Psoas muscle (tissue), 8 donors: ENCODE results near the gene NRBP1. TPM values are rescaled to one million over a fixed set of nuclear protein-coding genes. Genes with fewer than 3 reads are reported as not detected.
A peak's percentile ranks its signal among the peaks of the same experiment; 100 is the strongest.

ENCODE experiments used
- ATAC-seq, 4 donors: fragments of 200-7000 bp; cut with Tn5 transposase; one replicate each; pipeline ENCODE4 v1.9.1; 2020; ENCODE audit warnings: moderate library complexity in 3 of 4, mild to moderate bottlenecking in 2 of 4
- DNase-seq, 2 donors: peaks; one replicate each; pipeline ENCODE4 v3.0.0-alpha.2; 2020
- H3K27ac ChIP-seq: fragments of 200-600 bp; one replicate; pipeline ENCODE4 v1.8.0; 2022
- H3K27me3 ChIP-seq, 3 donors: fragments of 200-600 bp in 1 of 3; one replicate each; pipeline versions ENCODE4 v1.6.1 to v1.8.0; 2013 to 2022; ENCODE audit warnings: low read length in 2 of 3, mild to moderate bottlenecking in 2 of 3, moderate library complexity in 1 of 3; ENCODE audit not compliant: insufficient read depth in 3 of 3
- H3K36me3 ChIP-seq, 2 donors: fragments of 200-600 bp in 1 of 2; one replicate each; pipeline versions ENCODE4 v1.6.1 to v1.8.0; 2013 to 2022; ENCODE audit warnings: low read depth in 1 of 2, mild to moderate bottlenecking in 1 of 2, moderate library complexity in 1 of 2; ENCODE audit not compliant: insufficient read depth in 1 of 2
- H3K4me1 ChIP-seq: fragments of 200-600 bp; one replicate; pipeline ENCODE4 v1.8.0; 2022
- H3K4me3 ChIP-seq: fragments of 200-600 bp; one replicate; pipeline ENCODE4 v1.8.0; 2022; ENCODE audit warnings: mild to moderate bottlenecking
- H3K9me3 ChIP-seq: fragments of 200-600 bp; one replicate; pipeline ENCODE4 v1.8.0; 2022
- CTCF ChIP-seq: fragments of 200-600 bp; IDR thresholded peaks from one replicate; pipeline ENCODE4 v1.8.0; 2022; ENCODE audit warnings: antibody characterized with exemption
- WGBS, 3 donors: extraction: QIAGEN DNeasy Blood & Tissue Kit; methylation state at CpG; one replicate each; pipeline versions ENCODE4 v1.1.6 to v1.1.7; 2013; 5-methylcytosine and 5-hydroxymethylcytosine counted together
- intact Hi-C, 2 donors: fragments of 100-400 bp; cut with DNase I; formaldehyde crosslinking; loops; one replicate each; pipeline versions ENCODE4 v1.11.0 to v1.14.2; 2022
- polyA plus RNA-seq, 3 donors: library from polyadenylated mRNA; stranded (reverse); fragments of 200-250 nt; gene quantifications; one replicate each; pipeline ENCODE4 v1.2.3, GENCODE V29; 2013
- total RNA-seq, 4 donors: library from RNA; stranded (reverse); fragmentation: NEBNext Ultra II Directional in 2 of 4; extraction: Animal tissue kit (Norgen Biotek cat#: 25700) in 2 of 4; gene quantifications; one replicate each; pipeline versions ENCODE4 v1.2.1 to v1.2.4, GENCODE V29; 2021 to 2023
- donor health status: healthy with polysubstance abuse.
- donor health status: DM: no; HTN: no; CAD: no; lungs with moderate emphysema.
- donor health status: Bipolar disorder and iron deficiency.
- donor health status: healthy.
- donor health status: DM: yes; HTN: yes; CAD: no.
- donor health status: DM: no; HTN: no; CAD: no.
- donor health status: DM: no; HTN: no; CAD: no.
- donor health status: DM: yes; HTN: yes; CAD: no.

NRBP1 gene
- total and polyA plus RNA-seq, 7 donors, result 83.8 to 238 (median 120) TPM

DNA sequence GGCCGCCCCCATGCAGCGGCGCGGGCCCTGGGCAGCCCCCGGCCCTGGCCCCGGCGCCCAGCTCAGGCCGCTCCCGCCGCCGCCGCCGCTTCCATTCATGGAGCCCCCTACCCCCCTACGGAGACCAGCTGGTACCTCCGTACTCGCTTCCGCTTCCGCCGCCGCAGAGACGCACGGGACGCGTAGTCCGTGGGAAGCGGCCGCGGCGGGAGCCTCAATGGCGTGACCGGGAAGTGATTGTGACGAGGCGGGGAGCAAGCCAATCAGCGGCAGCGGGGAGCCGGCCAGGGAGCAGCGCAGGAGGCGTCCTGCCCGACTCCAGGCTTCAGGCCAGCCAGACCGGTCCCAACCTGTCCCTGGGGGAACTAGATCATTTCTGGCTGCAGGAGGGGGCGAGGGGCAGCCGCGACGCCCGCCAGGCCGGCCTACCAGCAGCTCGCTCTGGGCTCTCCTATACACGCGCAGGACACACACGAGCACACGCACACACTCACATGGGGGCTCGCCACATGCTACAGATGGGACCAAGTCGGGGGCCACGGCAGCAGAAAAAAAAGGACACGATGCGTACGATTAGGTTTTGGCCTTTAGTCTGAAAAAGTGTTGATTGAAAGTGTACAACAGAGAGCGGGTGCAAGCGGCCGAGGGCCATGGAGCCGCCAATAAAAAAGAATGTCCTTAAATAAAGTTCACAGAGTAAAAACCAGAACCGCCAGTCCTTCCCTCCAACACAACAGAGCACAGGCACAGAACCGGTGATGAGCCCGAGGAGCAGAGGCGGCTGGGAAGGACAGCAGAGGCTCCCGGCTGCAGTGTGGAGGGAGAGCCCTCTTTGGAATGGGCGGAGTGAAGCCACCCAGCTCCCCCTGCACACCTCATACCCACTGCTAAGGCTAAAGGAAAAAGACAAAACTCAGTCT, 47.5 kb upstream of the NRBP1 start, which contains the start of gene ZNF513:
Gene ZNF513 (minus strand): TSS at position 109 of the 920 bp plus-strand sequence. CDS start 208 bp downstream, outside the sequence.
- H3K27ac ChIP-seq, result peak within 1 kb of the TSS; percentile 96
- peaks cover 7 to 77% of the 10 kb centered on the region in 2 donors for H3K36me3 ChIP-seq
- 4 to 11% (median 7%) methylated on average over 57 to 67 of the region's 67 CpGs for WGBS, 3 donors
- H3K4me1 ChIP-seq, result peaks cover 11% of the 10 kb centered on the region
- no peak for TF ChIP-seq CTCF
- peak within 1 kb of the TSS; percentile 82 for H3K4me3 ChIP-seq
- peak; percentile 98 to 99 for DNase-seq
- no peaks in the 10 kb centered on the region for H3K9me3 ChIP-seq
- intact Hi-C loops, result no loop called here
- H3K27me3 ChIP-seq, result no peaks in the 10 kb centered on the region
- ATAC-seq, result peak; percentile 91 to 93 (median 92)

DNA sequence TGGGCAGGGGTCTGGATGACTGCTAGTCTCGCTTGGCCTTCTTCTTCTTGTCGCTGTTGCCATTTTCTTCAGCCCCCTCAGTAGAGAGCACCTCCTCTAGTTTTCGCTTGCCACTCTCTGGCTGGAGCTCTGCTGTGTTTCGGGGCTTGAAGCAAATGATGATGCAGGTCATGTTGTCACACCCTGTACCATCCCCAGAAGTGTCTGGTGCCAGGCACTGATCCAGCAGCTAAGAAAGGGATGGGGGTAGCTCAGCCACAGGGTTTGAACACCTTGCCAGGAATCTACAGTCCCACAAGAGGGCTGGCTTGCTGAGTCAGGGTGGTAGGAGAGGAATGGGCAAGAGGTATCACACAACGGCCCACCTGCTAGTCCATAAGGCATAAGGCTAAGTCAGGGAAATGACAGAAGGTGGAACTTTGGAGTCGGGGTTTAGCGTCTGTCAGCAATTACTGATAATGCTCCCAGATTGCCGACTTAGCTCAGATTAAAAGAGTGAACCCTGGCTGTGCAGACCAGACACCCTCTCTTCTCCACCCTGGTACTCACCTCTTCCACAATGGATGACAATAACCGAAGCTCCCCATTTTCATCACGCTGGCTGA, 46.8 kb upstream of the NRBP1 start:
- ATAC-seq (no peak), DNase-seq (no peak)
- H3K4me1 ChIP-seq, result peaks cover 11% of the 10 kb centered on the region
- no peaks in the 10 kb centered on the region for H3K9me3 ChIP-seq
- no peaks in the 10 kb centered on the region for H3K27me3 ChIP-seq
- WGBS, 3 donors, result 88 to 93% (median 91%) methylated on average over 10 of the region's 10 CpGs
- TF ChIP-seq CTCF, result no peak
- peaks cover 4 to 77% of the 10 kb centered on the region in 2 donors for H3K36me3 ChIP-seq
- peak overlapping the region; percentile 82 for H3K4me3 ChIP-seq
- H3K27ac ChIP-seq, result peak overlapping the region; percentile 96
- intact Hi-C loops, result no loop called here

DNA sequence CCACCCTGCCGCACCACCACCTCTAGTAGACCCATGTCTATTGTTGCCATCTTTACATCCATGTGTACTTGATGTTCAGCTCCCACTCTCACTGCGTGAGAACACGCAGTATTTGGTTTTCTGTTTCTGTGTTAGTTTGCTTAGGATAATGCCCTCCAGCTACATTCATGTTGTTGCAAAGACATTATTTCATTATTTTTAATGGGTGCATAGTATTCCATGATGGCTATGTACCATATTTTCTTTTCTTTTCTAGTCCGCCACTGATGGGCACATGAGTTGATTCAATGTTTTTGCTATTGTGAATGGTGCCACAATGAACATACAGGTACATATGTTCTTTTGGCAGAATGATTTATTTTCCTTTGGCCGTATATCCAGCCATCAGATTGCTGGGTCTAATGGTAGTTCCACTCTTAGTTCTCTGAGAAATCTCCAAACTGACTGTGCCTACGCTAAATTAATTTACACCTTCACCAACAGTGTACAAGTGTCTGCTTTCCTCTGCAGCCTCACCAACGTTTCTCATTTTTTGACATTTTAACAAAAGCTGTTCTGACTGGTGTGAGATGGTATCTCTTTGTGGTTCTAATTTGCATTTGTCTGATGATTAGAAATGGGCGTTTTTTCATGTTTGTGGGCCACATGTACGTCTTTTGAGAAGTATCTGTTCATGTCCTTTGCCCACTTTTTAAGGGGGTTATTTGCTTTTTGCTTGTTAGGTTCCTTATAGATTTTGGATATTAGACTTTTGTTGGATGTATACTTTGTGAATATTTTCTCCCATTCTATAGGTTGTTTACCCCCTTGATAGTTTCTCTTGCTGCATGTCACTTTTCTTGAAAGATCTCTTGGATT, 37.4 kb upstream of the NRBP1 start:
- intact Hi-C loops, result no loop called here
- no peak overlapping the region for H3K27ac ChIP-seq
- 93 to 95% (median 94%) methylated on average over 9 of the region's 9 CpGs for WGBS, 3 donors
- ATAC-seq (no peak), DNase-seq (no peak)
- peaks cover 3 to 19% of the 10 kb centered on the region in 2 donors for H3K36me3 ChIP-seq
- no peaks in the 10 kb centered on the region for H3K4me1 ChIP-seq
- no peaks in the 10 kb centered on the region for H3K9me3 ChIP-seq
- no peak overlapping the region for H3K4me3 ChIP-seq
- H3K27me3 ChIP-seq, result no peaks in the 10 kb centered on the region
- no peak for TF ChIP-seq CTCF

GRCh38 chr2:27393225-27393624, 35.2 kb upstream of the NRBP1 start:
- no peak overlapping the region for H3K27ac ChIP-seq
- ATAC-seq (no peak), DNase-seq (no peak)
- H3K27me3 ChIP-seq, result no peaks in the 10 kb centered on the region
- TF ChIP-seq CTCF, result no peak
- peaks cover 3 to 9% of the 10 kb centered on the region in 2 donors for H3K36me3 ChIP-seq
- H3K9me3 ChIP-seq, result no peaks in the 10 kb centered on the region
- no peaks in the 10 kb centered on the region for H3K4me1 ChIP-seq
- H3K4me3 ChIP-seq, result no peak overlapping the region
- 97 to 98% (median 98%) methylated on average over 33 of the region's 33 CpGs for WGBS, 3 donors
- intact Hi-C loops, result no loop called here
